Naive B cell (primary cell): ENCODE data around the gene CASP4. TPM values are rescaled to one million over a fixed set of nuclear protein-coding genes. Genes with fewer than 3 reads are reported as not detected.

ENCODE experiments used
- ATAC-seq, 2 donors: fragments of 150-1000 bp; cut with Tn5 transposase; 2 replicates each; pipeline ENCODE4 v1.10.0; 2021; ENCODE audit warnings: low read depth in 2 of 2, mild to moderate bottlenecking in 2 of 2, moderate library complexity in 2 of 2
- DNase-seq: peaks from one replicate; pipeline ENCODE4 v3.0.0; 2022
- H3K27ac Mint-ChIP-seq, 6 donors: one replicate each; pipeline ENCODE4 v1.8.0; 2020 to 2022; ENCODE audit warnings: mild to moderate bottlenecking in 6 of 6, mixed read lengths in 6 of 6, moderate library complexity in 5 of 6, inconsistent platforms in 2 of 6
- H3K27me3 Mint-ChIP-seq, 3 donors: one replicate each; pipeline ENCODE4 v1.8.0; 2021 to 2022; ENCODE audit warnings: mixed read lengths in 3 of 3, mild to moderate bottlenecking in 1 of 3
- H3K36me3 Mint-ChIP-seq, 2 donors: one replicate each; pipeline ENCODE4 v1.8.0; 2020 to 2022; ENCODE audit warnings: mixed read lengths in 2 of 2, inconsistent platforms in 1 of 2, mild to moderate bottlenecking in 1 of 2
- H3K4me1 Mint-ChIP-seq, 3 donors: one replicate each; pipeline ENCODE4 v1.8.0; 2020 to 2022; ENCODE audit warnings: mixed read lengths in 3 of 3, inconsistent platforms in 1 of 3, mild to moderate bottlenecking in 1 of 3, moderate library complexity in 1 of 3
- H3K4me3 Mint-ChIP-seq, 8 donors: one replicate each; pipeline ENCODE4 v1.8.0; 2020 to 2022; ENCODE audit warnings: mild to moderate bottlenecking in 8 of 8, mixed read lengths in 8 of 8, moderate library complexity in 8 of 8, inconsistent platforms in 2 of 8
- H3K9me3 Mint-ChIP-seq, 7 donors: one replicate each; pipeline ENCODE4 v1.8.0; 2020 to 2022; ENCODE audit warnings: mixed read lengths in 7 of 7, mild to moderate bottlenecking in 5 of 7, inconsistent platforms in 2 of 7, moderate library complexity in 1 of 7
- polyA plus RNA-seq, 6 donors: library from polyadenylated mRNA; unstranded; fragments of 300-500 nt; fragmentation: Illumina TruSeq; gene quantifications; one replicate each; pipeline ENCODE4 v1.2.3, GENCODE V29; 2021; ENCODE audit warnings: low read depth in 6 of 6

Gene CASP4
- polyA plus RNA-seq, 6 donors from 2014 or later = 109 to 134 (median 118) TPM

- no peak for DNase-seq
- no peak for ATAC-seq
- H3K36me3 Mint-ChIP-seq = peaks cover 23 to 26% of the 10 kb centered on the region in 2 donors
- no peak overlapping the region for H3K4me3 Mint-ChIP-seq
- H3K4me1 Mint-ChIP-seq = peaks cover 34 to 44% (median 40%) of the 10 kb centered on the region in 3 donors
- H3K27me3 Mint-ChIP-seq = no peaks in the 10 kb centered on the region
- H3K27ac Mint-ChIP-seq = peak overlapping the region in 3 of 6 donors; percentile 16 to 53 (median 35)
- peaks cover 0 to 12% (median 0%) of the 10 kb centered on the region in 7 donors for H3K9me3 Mint-ChIP-seq
Measured at GRCh38 chr11:104899226-104899625, 69.1 kb downstream of the CASP4 start.

- H3K27me3 Mint-ChIP-seq = no peaks in the 10 kb centered on the region
- peak overlapping the region in 2 of 6 donors; percentile 41 to 63 for H3K27ac Mint-ChIP-seq
- H3K9me3 Mint-ChIP-seq = peaks cover 0 to 12% (median 0%) of the 10 kb centered on the region in 7 donors
- DNase-seq = no peak
- H3K36me3 Mint-ChIP-seq = peaks cover 21 to 23% of the 10 kb centered on the region in 2 donors
- H3K4me3 Mint-ChIP-seq = peak overlapping the region in 4 of 8 donors; percentile 44 to 57 (median 50)
- H3K4me1 Mint-ChIP-seq = peaks cover 38 to 49% (median 40%) of the 10 kb centered on the region in 3 donors
- ATAC-seq = no peak
Measured at GRCh38 chr11:104898685-104899013, 69.7 kb downstream of the CASP4 start.

GRCh38 chr11:104897891-104898684 is 70.3 kb downstream of the CASP4 start, which contains the start of gene CASP12:
Gene CASP12, minus strand, starts transcription at chr11:104898460.
- Mint-ChIP-seq H3K27ac (peak within 1 kb of the TSS; percentile 2 to 90 (median 44)), H3K36me3 (peaks cover 19 to 23% of the 10 kb centered on the region in 2 donors), H3K27me3 (no peaks in the 10 kb centered on the region), H3K4me3 (peak within 1 kb of the TSS in 6 of 8 donors; percentile 9 to 65 (median 55)), H3K4me1 (peaks cover 39 to 51% (median 40%) of the 10 kb centered on the region in 3 donors), H3K9me3 (peaks cover 0 to 12% (median 0%) of the 10 kb centered on the region in 7 donors)
- ATAC-seq = no peak
- no peak for DNase-seq

- Mint-ChIP-seq H3K4me3 (peak overlapping the region in 1 of 8 donors; percentile 26), H3K4me1 (peaks cover 26 to 36% (median 26%) of the 10 kb centered on the region in 3 donors), H3K27ac (peak overlapping the region in 1 of 6 donors; percentile 34), H3K27me3 (no peaks in the 10 kb centered on the region), H3K9me3 (peaks cover 0 to 8% (median 0%) of the 10 kb centered on the region in 7 donors), H3K36me3 (peaks cover 0 to 5% of the 10 kb centered on the region in 2 donors)
- ATAC-seq (no peak), DNase-seq (no peak)
Measured at GRCh38 chr11:104895634-104896033, 72.7 kb downstream of the CASP4 start.

GRCh38 chr11:104893876-104894275 is 74.5 kb downstream of the CASP4 start:
- Mint-ChIP-seq H3K36me3 (no peaks in the 10 kb centered on the region), H3K27ac (no peak overlapping the region), H3K27me3 (no peaks in the 10 kb centered on the region), H3K9me3 (peaks cover 0 to 8% (median 0%) of the 10 kb centered on the region in 7 donors), H3K4me1 (peaks cover 18 to 29% (median 22%) of the 10 kb centered on the region in 3 donors), H3K4me3 (no peak overlapping the region)
- ATAC-seq (no peak), DNase-seq (no peak)

Other genes with a start within 250 kb of the CASP4 start
- gene CASP12, start 70.1 kb downstream of the CASP4 start, polyA plus RNA-seq = under 1 TPM in 2 of 6 donors, not detected in 4; 0.31 to 0.45 TPM
- gene CASP5, start 54.6 kb upstream of the CASP4 start, polyA plus RNA-seq = not detected
- 10 to 100 TPM; 64.3 to 96.3 (median 73.6) TPM for gene CASP1, start 66.6 kb upstream of the CASP4 start, polyA plus RNA-seq
- 100 to 1,000 TPM; 178 to 246 (median 207) TPM for gene CARD16, start 76.8 kb upstream of the CASP4 start, polyA plus RNA-seq
- gene CARD18, start 171.2 kb upstream of the CASP4 start, polyA plus RNA-seq = not detected